ENCODE results near the gene ADAM23.

ADAM23 gene

GRCh38 chr2:206631340-206631739 is 188.0 kb downstream of the ADAM23 start:
- no peak overlapping the region for H3K27ac Mint-ChIP-seq
- no peaks in the 10 kb centered on the region for H3K4me1 Mint-ChIP-seq
- no peaks in the 10 kb centered on the region for H3K36me3 Mint-ChIP-seq
- DNase-seq (ENCODE audit: low spot score in 2 of 2), result no peak
- H3K4me3 Mint-ChIP-seq, result no peak overlapping the region
- no peaks in the 10 kb centered on the region for H3K9me3 Mint-ChIP-seq
- peaks cover 9% of the 10 kb centered on the region for H3K27me3 Mint-ChIP-seq
- no peak for ATAC-seq (ENCODE audit: low read depth)

- ATAC-seq (ENCODE audit: low read depth) (no peak), DNase-seq (ENCODE audit: low spot score in 2 of 2) (no peak)
- Mint-ChIP-seq H3K36me3 (no peaks in the 10 kb centered on the region), H3K4me1 (no peaks in the 10 kb centered on the region), H3K4me3 (no peak overlapping the region), H3K27ac (no peak overlapping the region), H3K27me3 (peaks cover 3% of the 10 kb centered on the region), H3K9me3 (no peaks in the 10 kb centered on the region)
Measured at GRCh38 chr2:206635015-206635414, 191.7 kb downstream of the ADAM23 start.

GRCh38 chr2:206639636-206640035 is 196.3 kb downstream of the ADAM23 start:
- no peak overlapping the region for H3K4me3 Mint-ChIP-seq
- no peaks in the 10 kb centered on the region for H3K9me3 Mint-ChIP-seq
- no peaks in the 10 kb centered on the region for H3K36me3 Mint-ChIP-seq
- DNase-seq (ENCODE audit: low spot score in 2 of 2) (no peak), ATAC-seq (ENCODE audit: low read depth) (no peak)
- H3K27me3 Mint-ChIP-seq, result peaks cover 2% of the 10 kb centered on the region
- no peaks in the 10 kb centered on the region for H3K4me1 Mint-ChIP-seq
- no peak overlapping the region for H3K27ac Mint-ChIP-seq

GRCh38 chr2:206641226-206641625 is 197.9 kb downstream of the ADAM23 start:
- Mint-ChIP-seq H3K27ac (no peak overlapping the region), H3K4me1 (no peaks in the 10 kb centered on the region), H3K27me3 (peaks cover 2% of the 10 kb centered on the region), H3K9me3 (no peaks in the 10 kb centered on the region), H3K36me3 (no peaks in the 10 kb centered on the region), H3K4me3 (no peak overlapping the region)
- ATAC-seq (ENCODE audit: low read depth), result no peak
- DNase-seq (ENCODE audit: low spot score in 2 of 2), result no peak

GRCh38 chr2:206642075-206643025 is 199.0 kb downstream of the ADAM23 start, which contains the start of gene FAM237A:
FAM237A (plus strand) TSS chr2:206642487; CDS start chr2:206644237, 1,750 bp downstream.
- Mint-ChIP-seq H3K4me1 (no peaks in the 10 kb centered on the region), H3K9me3 (no peaks in the 10 kb centered on the region), H3K36me3 (no peaks in the 10 kb centered on the region), H3K27ac (no peak within 1 kb of the TSS), H3K27me3 (peaks cover 2% of the 10 kb centered on the region), H3K4me3 (no peak within 1 kb of the TSS)
- ATAC-seq (ENCODE audit: low read depth), result no peak
- no peak for DNase-seq (ENCODE audit: low spot score in 2 of 2)

- Mint-ChIP-seq H3K4me3 (no peak overlapping the region), H3K27me3 (no peaks in the 10 kb centered on the region), H3K27ac (no peak overlapping the region)
Measured at GRCh38 chr2:206647985-206648384, 204.7 kb downstream of the ADAM23 start.

GRCh38 chr2:206657087-206657486 is 213.8 kb downstream of the ADAM23 start:
- Mint-ChIP-seq H3K36me3 (no peaks in the 10 kb centered on the region), H3K4me3 (no peak overlapping the region), H3K9me3 (peaks cover 6% of the 10 kb centered on the region), H3K27ac (no peak overlapping the region), H3K4me1 (no peaks in the 10 kb centered on the region), H3K27me3 (peaks cover 4% of the 10 kb centered on the region)
- DNase-seq (ENCODE audit: low spot score in 2 of 2) (no peak), ATAC-seq (ENCODE audit: low read depth) (no peak)

More at GRCh38 chr2:206647985-206648384, 204.7 kb downstream of the ADAM23 start:
- ATAC-seq (ENCODE audit: low read depth) (no peak), DNase-seq (ENCODE audit: low spot score in 2 of 2) (no peak)
- Mint-ChIP-seq H3K36me3 (no peaks in the 10 kb centered on the region), H3K9me3 (no peaks in the 10 kb centered on the region), H3K4me1 (no peaks in the 10 kb centered on the region)

GRCh38 chr2:206665251-206665650 is 221.9 kb downstream of the ADAM23 start:
- Mint-ChIP-seq H3K4me3 (no peak overlapping the region), H3K27me3 (peaks cover 7% of the 10 kb centered on the region), H3K27ac (no peak overlapping the region), H3K9me3 (no peaks in the 10 kb centered on the region), H3K4me1 (no peaks in the 10 kb centered on the region), H3K36me3 (no peaks in the 10 kb centered on the region)
- ATAC-seq (ENCODE audit: low read depth) (no peak), DNase-seq (ENCODE audit: low spot score in 2 of 2) (no peak)
